ENCODE data around the gene PRSS38.

PRSS38 gene

GRCh38 chr1:227793948-227794816 is 21.3 kb upstream of the PRSS38 start:
- Histone ChIP-seq H3K36me3 (replicated peaks) (no peaks in the 10 kb centered on the region), H3K9me3 (no peaks in the 10 kb centered on the region), H3K4me1 (no peaks in the 10 kb centered on the region), H3K27me3 (ENCODE audit: low read depth) (0 out of 2 replicates have a peak, but pooled peaks cover 4% of the 10 kb centered on the region), H3K4me3 (no peak overlapping the region)
- no peak for DNase-seq (ENCODE audit: low spot score in 2 of 2)
- in situ Hi-C loops (cut with MboI; ENCODE audit: low sequenced_read_pairs), result no loop called here

GRCh38 chr1:227794817-227795192 is 20.7 kb upstream of the PRSS38 start:
- Histone ChIP-seq H3K36me3 (replicated peaks) (no peaks in the 10 kb centered on the region), H3K4me1 (no peaks in the 10 kb centered on the region), H3K4me3 (no peak overlapping the region), H3K27me3 (ENCODE audit: low read depth) (0 out of 2 replicates have a peak, but pooled peaks cover 4% of the 10 kb centered on the region), H3K9me3 (no peaks in the 10 kb centered on the region)
- DNase-seq (ENCODE audit: low spot score in 2 of 2), result no peak
- in situ Hi-C loops (cut with MboI; ENCODE audit: low sequenced_read_pairs), result no loop called here

- Histone ChIP-seq H3K4me3 (no peak overlapping the region), H3K9me3 (no peaks in the 10 kb centered on the region), H3K36me3 (replicated peaks) (no peaks in the 10 kb centered on the region), H3K27me3 (ENCODE audit: low read depth) (0 out of 2 replicates have a peak, but pooled peaks cover 4% of the 10 kb centered on the region), H3K4me1 (no peaks in the 10 kb centered on the region)
- DNase-seq (ENCODE audit: low spot score in 2 of 2), result no peak
- in situ Hi-C loops (cut with MboI; ENCODE audit: low sequenced_read_pairs), result no loop called here
These were observed 19.7 kb upstream of the PRSS38 start for GRCh38 chr1:227795732-227796131.

GRCh38 chr1:227796359-227796915 is 19.0 kb upstream of the PRSS38 start:
- no peak for DNase-seq (ENCODE audit: low spot score in 2 of 2)
- H3K9me3 ChIP-seq, result no peaks in the 10 kb centered on the region
- no peaks in the 10 kb centered on the region for H3K36me3 ChIP-seq (replicated peaks)
- 0 out of 2 replicates have a peak, but pooled peaks cover 4% of the 10 kb centered on the region for H3K27me3 ChIP-seq (ENCODE audit: low read depth)
- H3K4me1 ChIP-seq, result no peaks in the 10 kb centered on the region
- in situ Hi-C loops (cut with MboI; ENCODE audit: low sequenced_read_pairs), result no loop called here
- H3K4me3 ChIP-seq, result no peak overlapping the region

- Histone ChIP-seq H3K36me3 (replicated peaks) (no peaks in the 10 kb centered on the region), H3K9me3 (no peaks in the 10 kb centered on the region), H3K4me3 (no peak overlapping the region), H3K27me3 (ENCODE audit: low read depth) (0 out of 2 replicates have a peak, but pooled peaks cover 4% of the 10 kb centered on the region), H3K4me1 (no peaks in the 10 kb centered on the region)
- in situ Hi-C loops (cut with MboI; ENCODE audit: low sequenced_read_pairs), result no loop called here
- DNase-seq (ENCODE audit: low spot score in 2 of 2), result no peak
These were observed 18.3 kb upstream of the PRSS38 start for GRCh38 chr1:227797144-227797543.

GRCh38 chr1:227797625-227798024 is 17.9 kb upstream of the PRSS38 start:
- no peak for DNase-seq (ENCODE audit: low spot score in 2 of 2)
- in situ Hi-C loops (cut with MboI; ENCODE audit: low sequenced_read_pairs), result no loop called here
- Histone ChIP-seq H3K9me3 (no peaks in the 10 kb centered on the region), H3K27me3 (ENCODE audit: low read depth) (0 out of 2 replicates have a peak, but pooled peaks cover 4% of the 10 kb centered on the region), H3K36me3 (replicated peaks) (no peaks in the 10 kb centered on the region), H3K4me3 (no peak overlapping the region), H3K4me1 (no peaks in the 10 kb centered on the region)

GRCh38 chr1:227798078-227798802 is 17.2 kb upstream of the PRSS38 start:
- no peaks in the 10 kb centered on the region for H3K9me3 ChIP-seq
- DNase-seq (ENCODE audit: low spot score in 2 of 2), result no peak
- in situ Hi-C loops (cut with MboI; ENCODE audit: low sequenced_read_pairs), result no loop called here
- no peaks in the 10 kb centered on the region for H3K4me1 ChIP-seq
- no peaks in the 10 kb centered on the region for H3K36me3 ChIP-seq (replicated peaks)
- 0 out of 2 replicates have a peak, but pooled peaks cover 4% of the 10 kb centered on the region for H3K27me3 ChIP-seq (ENCODE audit: low read depth)
- no peak overlapping the region for H3K4me3 ChIP-seq

- in situ Hi-C loops (cut with MboI; ENCODE audit: low sequenced_read_pairs), result no loop called here
- Histone ChIP-seq H3K4me3 (no peak overlapping the region), H3K27me3 (ENCODE audit: low read depth) (0 out of 2 replicates have a peak, but pooled peaks cover 4% of the 10 kb centered on the region), H3K36me3 (replicated peaks) (no peaks in the 10 kb centered on the region), H3K4me1 (no peaks in the 10 kb centered on the region), H3K9me3 (no peaks in the 10 kb centered on the region)
- no peak for DNase-seq (ENCODE audit: low spot score in 2 of 2)
These were observed 15.7 kb upstream of the PRSS38 start for GRCh38 chr1:227799756-227800155.

- in situ Hi-C loops (cut with MboI; ENCODE audit: low sequenced_read_pairs), result no loop called here
- no peaks in the 10 kb centered on the region for H3K9me3 ChIP-seq
- H3K4me3 ChIP-seq, result no peak overlapping the region
These were observed 11.5 kb upstream of the PRSS38 start for GRCh38 chr1:227803933-227804332.

GRCh38 chr1:227805606-227806197 is 9.8 kb upstream of the PRSS38 start:
- Histone ChIP-seq H3K36me3 (replicated peaks) (no peaks in the 10 kb centered on the region), H3K27me3 (ENCODE audit: low read depth) (no peaks in the 10 kb centered on the region), H3K9me3 (no peaks in the 10 kb centered on the region), H3K4me3 (no peak overlapping the region), H3K4me1 (no peaks in the 10 kb centered on the region)
- in situ Hi-C loops (cut with MboI; ENCODE audit: low sequenced_read_pairs), result no loop called here
- DNase-seq (ENCODE audit: low spot score in 2 of 2), result no peak

More at GRCh38 chr1:227803933-227804332, 11.5 kb upstream of the PRSS38 start:
- no peak for DNase-seq (ENCODE audit: low spot score in 2 of 2)
- H3K4me1 ChIP-seq, result no peaks in the 10 kb centered on the region
- H3K36me3 ChIP-seq (replicated peaks), result no peaks in the 10 kb centered on the region
- 0 out of 2 replicates have a peak, but pooled peaks cover under 1% of the 10 kb centered on the region for H3K27me3 ChIP-seq (ENCODE audit: low read depth)

GRCh38 chr1:227808566-227808965 is 6.9 kb upstream of the PRSS38 start:
- DNase-seq (ENCODE audit: low spot score in 2 of 2), result no peak
- no peaks in the 10 kb centered on the region for H3K9me3 ChIP-seq
- H3K27me3 ChIP-seq (ENCODE audit: low read depth), result no peaks in the 10 kb centered on the region
- in situ Hi-C loops (cut with MboI; ENCODE audit: low sequenced_read_pairs), result no loop called here
- no peak overlapping the region for H3K4me3 ChIP-seq
- no peaks in the 10 kb centered on the region for H3K36me3 ChIP-seq (replicated peaks)
- H3K4me1 ChIP-seq, result no peaks in the 10 kb centered on the region

- Histone ChIP-seq H3K4me1 (no peaks in the 10 kb centered on the region), H3K27me3 (ENCODE audit: low read depth) (no peaks in the 10 kb centered on the region), H3K36me3 (replicated peaks) (no peaks in the 10 kb centered on the region), H3K9me3 (0 out of 2 replicates have a peak, but pooled peaks cover 3% of the 10 kb centered on the region), H3K4me3 (no peak overlapping the region)
- DNase-seq (ENCODE audit: low spot score in 2 of 2), result no peak
- in situ Hi-C loops (cut with MboI; ENCODE audit: low sequenced_read_pairs), result no loop called here
These were observed 6.4 kb upstream of the PRSS38 start for GRCh38 chr1:227809026-227809425.

GRCh38 chr1:227813962-227814361 is 1.5 kb upstream of the PRSS38 start:
- DNase-seq (ENCODE audit: low spot score in 2 of 2), result no peak
- no peaks in the 10 kb centered on the region for H3K4me1 ChIP-seq
- in situ Hi-C loops (cut with MboI; ENCODE audit: low sequenced_read_pairs), result no loop called here

More at GRCh38 chr1:227813962-227814361, 1.5 kb upstream of the PRSS38 start:
- Histone ChIP-seq H3K4me3 (no peak overlapping the region), H3K27me3 (ENCODE audit: low read depth) (no peaks in the 10 kb centered on the region), H3K9me3 (peaks cover 7% of the 10 kb centered on the region; the same call in 1 of the 2 replicates), H3K36me3 (replicated peaks) (no peaks in the 10 kb centered on the region)

All from HAP-1 (cell line).